NCI-H1436 (cell line): ENCODE measurements around the gene EYS.

Experiments used
- DNase-seq: peaks from one replicate; lab custom pipeline; 2025; lab: John Stamatoyannopoulos, UW

EYS gene

GRCh38 chr6:64723327-64724058 lies 983.5 kb downstream of the EYS start:
- DNase-seq: no peak

- no peak for DNase-seq
Observed at GRCh38 chr6:64721865-64722264, 985.2 kb downstream of the EYS start.

GRCh38 chr6:64717281-64717680 lies 989.7 kb downstream of the EYS start:
- no peak for DNase-seq

- no peak for DNase-seq
Observed at GRCh38 chr6:64715624-64716023, 991.4 kb downstream of the EYS start.

GRCh38 chr6:64714073-64714472 lies 993.0 kb downstream of the EYS start:
- no peak for DNase-seq

- no peak for DNase-seq
Observed at GRCh38 chr6:64713175-64713574, 993.9 kb downstream of the EYS start.

- no peak for DNase-seq
Observed at GRCh38 chr6:64712606-64713005, 994.4 kb downstream of the EYS start.

- no peak for DNase-seq
Observed at GRCh38 chr6:64703922-64704321, 1003.1 kb downstream of the EYS start.

- no peak for DNase-seq
Observed at GRCh38 chr6:64696053-64696452, 1011.0 kb downstream of the EYS start.

GRCh38 chr6:64694356-64694755 lies 1012.7 kb downstream of the EYS start:
- DNase-seq: no peak

- no peak for DNase-seq
Observed at GRCh38 chr6:64691064-64691463, 1016.0 kb downstream of the EYS start.

- DNase-seq: no peak
Observed at GRCh38 chr6:64685401-64685800, 1021.6 kb downstream of the EYS start.

GRCh38 chr6:64683682-64684081 lies 1023.3 kb downstream of the EYS start:
- DNase-seq: no peak

GRCh38 chr6:64681416-64682160 lies 1025.4 kb downstream of the EYS start:
- no peak for DNase-seq

GRCh38 chr6:64680446-64680845 lies 1026.6 kb downstream of the EYS start:
- no peak for DNase-seq

GRCh38 chr6:64679416-64679815 lies 1027.6 kb downstream of the EYS start:
- no peak for DNase-seq

GRCh38 chr6:64672651-64673050 lies 1034.4 kb downstream of the EYS start:
- no peak for DNase-seq

GRCh38 chr6:64672131-64672530 lies 1034.9 kb downstream of the EYS start:
- no peak for DNase-seq

- DNase-seq: no peak
Observed at GRCh38 chr6:64665137-64665536, 1041.9 kb downstream of the EYS start.

- no peak for DNase-seq
Observed at GRCh38 chr6:64664480-64664879, 1042.5 kb downstream of the EYS start.

GRCh38 chr6:64644024-64644423 lies 1063.0 kb downstream of the EYS start:
- DNase-seq: no peak

- DNase-seq: no peak
Observed at GRCh38 chr6:64630901-64631300, 1076.1 kb downstream of the EYS start.

- no peak for DNase-seq
Observed at GRCh38 chr6:64622944-64623343, 1084.1 kb downstream of the EYS start.

GRCh38 chr6:64602993-64603392 lies 1104.0 kb downstream of the EYS start:
- DNase-seq: no peak
